RWPE2 (cell line): ENCODE data around the gene ISLR.

Experiments
- ATAC-seq: fragments of 200-7000 bp; cut with Tn5 transposase; 3 replicates; pipeline ENCODE4 v1.9.1; 2021; ENCODE audit warnings: low read depth
- DNase-seq: peaks from one replicate; pipeline ENCODE4 v3.0.0-alpha.2; 2020; ENCODE audit warnings: low spot score
- H3K27ac ChIP-seq: fragments of 450-650 bp; 2 replicates; pipeline ENCODE4 v1.5.1; 2017; ENCODE audit warnings: mild to moderate bottlenecking; ENCODE audit not compliant: poor library complexity, severe bottlenecking
- H3K27me3 ChIP-seq: fragments of 250-450 bp; sonication (Bioruptor Pico); 2 replicates; pipeline ENCODE4 v1.5.1; 2021; ENCODE audit warnings: mild to moderate bottlenecking, moderate library complexity; ENCODE audit not compliant: insufficient read depth, poor library complexity, severe bottlenecking
- H3K36me3 ChIP-seq: fragments of 250-450 bp; sonication (Bioruptor Pico); 2 replicates; pipeline ENCODE4 v1.5.1; 2020; ENCODE audit warnings: low read depth, mild to moderate bottlenecking, moderate library complexity
- H3K4me1 ChIP-seq: fragments of 250-450 bp; sonication (Bioruptor Pico); 2 replicates; pipeline ENCODE4 v1.5.1; 2021; ENCODE audit warnings: mild to moderate bottlenecking, moderate library complexity; ENCODE audit not compliant: insufficient read depth, poor library complexity, severe bottlenecking
- H3K4me3 ChIP-seq: fragments of 250-450 bp; sonication (Bioruptor Pico); 2 replicates; pipeline ENCODE4 v1.5.1; 2021; ENCODE audit warnings: mild to moderate bottlenecking, moderate library complexity; ENCODE audit not compliant: severe bottlenecking
- H3K9me3 ChIP-seq: fragments of 250-450 bp; sonication (Bioruptor Pico); 2 replicates; pipeline ENCODE4 v1.5.1; 2021; ENCODE audit warnings: mild to moderate bottlenecking, moderate library complexity; ENCODE audit not compliant: severe bottlenecking
- CTCF ChIP-seq: fragments of 450-650 bp; IDR thresholded peaks from one replicate; pipeline ENCODE4 v1.5.1; 2017; ENCODE audit warnings: mild to moderate bottlenecking, moderate library complexity; ENCODE audit not compliant: poor library complexity, severe bottlenecking

Gene ISLR

DNA sequence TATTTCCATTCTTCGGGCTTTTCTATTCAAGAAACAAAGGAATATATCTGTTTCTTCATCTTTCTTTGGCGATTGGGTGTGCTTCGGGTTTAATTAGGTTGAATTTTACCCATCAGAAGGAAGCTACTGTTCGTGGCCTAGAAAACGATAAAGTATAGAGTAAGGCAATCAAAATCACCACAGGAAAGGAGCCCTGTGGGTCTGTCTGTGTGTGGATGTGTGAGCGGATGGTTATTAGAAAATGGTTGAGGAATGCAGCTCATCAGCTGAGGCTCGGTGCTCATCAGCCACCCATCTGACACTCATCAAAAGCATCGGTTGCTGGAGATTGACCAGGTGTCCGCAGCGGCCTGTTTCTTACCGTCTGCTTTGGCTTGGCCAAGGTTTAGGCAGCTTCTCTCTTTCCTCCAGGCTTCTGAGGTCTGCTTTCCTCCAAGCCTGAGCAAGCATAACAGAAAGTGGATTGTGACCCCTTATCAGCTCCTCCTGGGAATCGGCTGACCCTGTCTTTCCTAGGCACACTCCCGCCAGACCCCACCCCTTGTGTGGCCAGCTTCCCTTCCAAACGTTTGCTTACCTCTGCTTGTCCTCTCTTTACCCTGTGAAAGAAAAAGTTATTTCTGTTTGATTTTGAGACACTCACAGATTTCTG lies 17.6 kb upstream of the ISLR start:
- H3K4me1 ChIP-seq = no peaks in the 10 kb centered on the region
- H3K4me3 ChIP-seq = no peak overlapping the region
- no peaks in the 10 kb centered on the region for H3K36me3 ChIP-seq
- no peaks in the 10 kb centered on the region for H3K27me3 ChIP-seq
- no peaks in the 10 kb centered on the region for H3K9me3 ChIP-seq
- no peak for DNase-seq
- H3K27ac ChIP-seq = no peak overlapping the region
- ATAC-seq = no peak
- TF ChIP-seq CTCF = no peak

GRCh38 chr15:74156678-74157411 lies 16.7 kb upstream of the ISLR start:
- no peak overlapping the region for H3K27ac ChIP-seq
- no peak overlapping the region for H3K4me3 ChIP-seq
- H3K9me3 ChIP-seq = no peaks in the 10 kb centered on the region
- no peaks in the 10 kb centered on the region for H3K4me1 ChIP-seq
- H3K27me3 ChIP-seq = no peaks in the 10 kb centered on the region
- no peaks in the 10 kb centered on the region for H3K36me3 ChIP-seq
- no peak for DNase-seq
- no peak; the same call in 2 of the 3 replicates for ATAC-seq
- TF ChIP-seq CTCF = no peak

GRCh38 chr15:74157868-74158827 lies 15.4 kb upstream of the ISLR start:
- no peak for ATAC-seq
- no peak overlapping the region for H3K27ac ChIP-seq
- no peaks in the 10 kb centered on the region for H3K4me1 ChIP-seq
- no peaks in the 10 kb centered on the region for H3K36me3 ChIP-seq
- TF ChIP-seq CTCF = no peak
- no peaks in the 10 kb centered on the region for H3K27me3 ChIP-seq
- H3K4me3 ChIP-seq = no peak overlapping the region
- DNase-seq = no peak
- no peaks in the 10 kb centered on the region for H3K9me3 ChIP-seq

DNA sequence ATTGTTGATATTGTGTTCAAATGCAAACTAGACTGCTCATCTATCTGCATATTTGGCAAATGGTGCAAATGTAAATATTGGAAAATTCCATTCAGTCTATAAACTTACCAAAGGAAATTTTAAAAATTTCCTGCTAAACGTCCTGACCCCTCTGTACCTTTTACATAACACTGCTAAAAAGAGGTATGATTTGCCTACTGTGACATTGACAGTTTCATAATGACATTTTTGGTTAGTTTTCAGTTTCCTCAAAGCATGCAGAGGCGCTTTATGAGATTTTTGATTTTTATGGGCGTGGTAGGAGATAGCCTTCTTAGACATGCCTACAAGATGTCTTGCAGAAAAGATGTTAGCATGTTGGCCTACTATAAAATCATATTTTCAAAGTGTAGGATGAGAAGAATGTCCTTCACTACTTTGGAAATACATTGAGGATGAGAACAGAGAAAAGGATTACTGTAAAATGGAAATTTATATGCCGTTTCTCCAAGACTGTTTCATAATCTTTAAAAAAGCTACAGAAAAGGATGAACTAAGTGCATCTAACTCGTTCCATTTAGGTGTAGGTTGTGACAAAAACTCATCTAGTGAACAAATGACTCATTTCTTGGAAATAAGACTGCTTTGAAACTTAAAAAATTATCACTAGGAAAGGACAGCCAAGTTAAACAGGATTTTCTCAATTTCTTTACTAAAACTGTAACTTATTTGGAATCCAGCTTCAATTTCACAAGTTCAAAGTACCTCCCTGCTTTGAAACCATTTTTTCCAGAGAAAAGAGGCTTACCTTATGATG lies 14.5 kb upstream of the ISLR start:
- H3K4me3 ChIP-seq = no peak overlapping the region
- TF ChIP-seq CTCF = no peak
- no peak for DNase-seq
- no peaks in the 10 kb centered on the region for H3K4me1 ChIP-seq
- H3K27ac ChIP-seq = no peak overlapping the region
- no peaks in the 10 kb centered on the region for H3K36me3 ChIP-seq
- no peaks in the 10 kb centered on the region for H3K27me3 ChIP-seq
- no peaks in the 10 kb centered on the region for H3K9me3 ChIP-seq
- no peak for ATAC-seq
